GM18519 (cell line): ENCODE measurements around the gene SETBP1.

Experiments used
- ATAC-seq: cut with Tn5 transposase; IDR thresholded peaks from one replicate; pipeline ENCODE4 v1.9.1; 2021; ENCODE audit warnings: mild to moderate bottlenecking, moderate library complexity; ENCODE audit not compliant: unreplicated experiment, low FRiP score

The SETBP1 gene

GRCh38 chr18:44679056-44679913, 1.4 kb upstream of the SETBP1 start:
- ATAC-seq, result peak; percentile 79

GRCh38 chr18:44679914-44680272, 795 bp upstream of the SETBP1 start:
- ATAC-seq, result no peak

- no peak for ATAC-seq
Observed at GRCh38 chr18:44681076-44681970, 635 bp downstream of the SETBP1 start.

GRCh38 chr18:44682201-44682870, 1.6 kb downstream of the SETBP1 start:
- no peak for ATAC-seq

DNA sequence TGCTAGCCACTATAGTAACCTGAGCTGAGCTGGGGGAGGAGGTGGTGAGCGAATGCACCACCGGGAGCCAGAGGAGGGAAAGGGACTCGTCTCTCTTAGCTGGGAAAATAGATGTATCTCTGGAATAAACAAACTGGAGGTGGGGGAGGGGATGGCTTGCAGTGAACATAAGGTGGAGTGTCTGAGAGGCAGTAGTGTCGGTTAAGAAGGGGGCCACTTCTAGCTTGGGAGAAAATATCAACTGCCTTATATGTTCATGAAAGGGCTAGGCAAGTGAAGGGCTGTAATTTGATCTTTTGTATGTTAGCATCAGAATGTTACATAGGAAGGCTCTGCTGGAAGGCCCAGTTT, 2.2 kb downstream of the SETBP1 start:
- no peak for ATAC-seq

DNA sequence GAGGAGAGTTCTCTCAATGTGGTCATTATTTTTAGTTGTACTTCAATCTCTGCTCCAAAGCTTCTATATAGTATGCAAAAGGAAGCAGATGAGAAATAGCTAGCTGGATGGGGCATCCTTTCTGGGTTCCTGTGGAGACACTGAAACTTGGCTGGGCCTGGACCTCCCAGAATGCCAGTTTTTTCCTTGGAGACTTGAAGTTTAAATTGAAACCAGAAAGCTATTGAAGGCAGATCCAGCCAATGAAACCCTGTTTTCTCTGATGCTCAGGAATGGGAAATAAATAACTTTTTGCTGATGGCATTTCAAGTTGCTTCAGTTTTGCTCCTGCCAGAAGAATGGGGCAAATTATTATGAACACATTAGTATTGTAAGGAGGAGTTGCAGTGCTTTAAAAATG, 2.9 kb downstream of the SETBP1 start:
- no peak for ATAC-seq

DNA sequence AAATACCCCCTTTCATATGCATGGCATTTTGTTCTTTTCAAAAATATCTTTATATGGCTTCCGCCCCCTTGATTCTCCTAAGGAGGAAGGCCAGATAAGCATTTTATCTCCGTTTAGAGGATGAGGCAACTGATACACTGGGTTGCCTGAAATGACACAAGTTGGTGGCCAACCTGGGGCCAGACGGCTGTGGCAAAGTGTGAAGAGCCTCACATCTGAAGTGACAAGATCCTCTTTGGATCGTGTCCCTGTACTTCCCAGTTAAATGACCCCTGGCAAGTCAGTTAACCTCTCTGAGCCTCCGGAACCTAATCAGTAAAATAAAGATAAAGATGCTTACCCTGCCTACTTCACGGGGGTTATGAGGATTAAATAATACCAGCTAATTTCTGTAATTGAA, 4.6 kb downstream of the SETBP1 start:
- ATAC-seq, result no peak

- no peak for ATAC-seq
Observed at GRCh38 chr18:44686156-44686555, 5.5 kb downstream of the SETBP1 start.

- no peak for ATAC-seq
Observed at GRCh38 chr18:44687421-44687820, 6.7 kb downstream of the SETBP1 start.

GRCh38 chr18:44689736-44690135, 9.0 kb downstream of the SETBP1 start:
- ATAC-seq, result no peak

DNA sequence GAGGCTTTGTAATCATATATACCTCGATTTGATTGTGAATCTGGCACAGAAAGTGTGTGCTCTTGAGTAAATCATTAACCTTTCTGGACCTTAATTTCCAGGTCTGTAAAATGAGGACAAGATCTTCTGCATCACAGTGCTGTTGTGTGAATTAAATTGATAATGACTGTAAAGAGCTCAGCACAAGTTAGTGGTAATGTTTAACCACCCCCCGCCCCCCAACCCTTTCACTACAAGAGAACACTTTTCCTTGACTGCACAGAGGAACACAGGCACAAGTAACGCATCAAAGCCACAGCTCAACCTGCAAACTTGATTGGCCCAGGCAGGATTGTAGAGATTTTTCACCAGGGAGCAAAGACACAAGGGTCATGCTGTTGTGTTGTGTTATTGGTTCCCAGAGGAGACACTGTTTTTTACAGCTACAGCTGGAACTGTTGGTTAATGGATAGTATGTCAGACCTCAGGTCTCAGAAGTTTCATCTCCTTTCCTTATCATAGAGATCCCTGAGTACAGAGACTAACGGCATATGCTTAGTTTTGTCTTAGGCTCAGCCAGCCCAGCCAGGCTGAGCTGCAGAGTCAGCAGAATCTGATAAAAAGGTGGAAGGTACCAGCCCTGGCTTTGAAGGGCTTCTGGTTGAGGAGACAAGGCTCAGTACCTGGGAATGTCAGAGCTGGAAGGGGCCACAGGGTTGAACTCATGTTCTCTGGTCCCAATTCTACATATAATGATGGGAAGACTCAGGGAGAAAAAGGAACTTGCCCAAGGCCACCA, 10.6 kb downstream of the SETBP1 start:
- ATAC-seq, result no peak

- no peak for ATAC-seq
Observed at GRCh38 chr18:44693030-44693784, 12.5 kb downstream of the SETBP1 start.

GRCh38 chr18:44695503-44695902, 14.8 kb downstream of the SETBP1 start:
- ATAC-seq, result no peak

DNA sequence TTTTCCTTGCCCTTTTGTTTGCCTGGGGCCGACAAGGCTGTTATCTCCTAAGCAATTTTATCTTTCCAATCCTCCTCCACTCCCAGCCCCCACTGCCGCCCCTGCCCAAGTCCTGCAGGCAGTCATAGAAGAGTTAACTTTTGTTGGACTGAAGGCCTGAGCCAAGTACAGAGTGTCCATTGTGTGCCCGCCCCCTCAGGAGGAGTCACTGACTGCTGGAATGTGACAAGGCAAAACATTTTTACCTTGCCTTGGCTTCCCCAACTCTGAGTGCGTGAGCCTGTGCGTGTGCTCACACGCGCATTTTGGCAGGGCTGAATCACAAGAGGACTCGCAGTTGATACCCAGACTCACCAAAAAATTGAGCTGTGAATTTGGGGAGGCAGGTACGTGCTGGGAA, 16.2 kb downstream of the SETBP1 start:
- ATAC-seq, result no peak

- ATAC-seq, result no peak
Observed at GRCh38 chr18:44697315-44697714, 16.6 kb downstream of the SETBP1 start.

GRCh38 chr18:44698518-44698917, 17.8 kb downstream of the SETBP1 start:
- no peak for ATAC-seq

DNA sequence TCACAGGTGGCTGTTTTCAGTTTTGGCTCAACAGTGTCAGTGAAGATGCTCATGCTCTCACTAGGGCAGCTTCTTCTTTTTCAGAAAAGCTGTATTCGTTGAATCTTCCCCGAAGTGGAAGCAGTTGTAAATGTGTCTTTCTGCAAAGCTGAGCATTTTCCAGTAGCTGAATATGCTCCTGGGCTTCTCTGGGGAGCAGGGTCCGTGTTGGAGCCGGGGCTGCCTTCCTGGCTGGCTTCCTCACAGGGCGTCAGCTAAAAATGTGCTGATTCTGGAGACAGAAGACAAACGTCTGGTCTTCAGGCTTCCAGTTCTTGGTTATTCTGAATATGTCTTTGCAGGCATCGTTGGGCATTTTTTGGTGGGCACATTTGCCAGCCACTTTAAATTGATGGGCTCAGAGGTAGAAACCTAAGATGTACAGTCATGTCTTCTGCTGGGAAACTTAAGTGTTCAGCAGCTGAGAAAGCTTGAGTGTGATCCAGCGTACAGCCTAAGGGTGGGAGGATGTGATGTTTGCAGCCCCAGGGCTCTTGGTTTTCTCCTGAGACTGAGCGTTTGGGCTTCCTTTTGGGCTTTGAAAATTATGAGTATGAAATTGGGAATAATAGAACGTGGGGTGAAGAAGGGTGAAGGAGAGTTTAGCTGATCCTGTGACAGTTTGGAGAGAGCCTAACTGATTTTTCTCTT, 19.0 kb downstream of the SETBP1 start:
- ATAC-seq, result no peak

DNA sequence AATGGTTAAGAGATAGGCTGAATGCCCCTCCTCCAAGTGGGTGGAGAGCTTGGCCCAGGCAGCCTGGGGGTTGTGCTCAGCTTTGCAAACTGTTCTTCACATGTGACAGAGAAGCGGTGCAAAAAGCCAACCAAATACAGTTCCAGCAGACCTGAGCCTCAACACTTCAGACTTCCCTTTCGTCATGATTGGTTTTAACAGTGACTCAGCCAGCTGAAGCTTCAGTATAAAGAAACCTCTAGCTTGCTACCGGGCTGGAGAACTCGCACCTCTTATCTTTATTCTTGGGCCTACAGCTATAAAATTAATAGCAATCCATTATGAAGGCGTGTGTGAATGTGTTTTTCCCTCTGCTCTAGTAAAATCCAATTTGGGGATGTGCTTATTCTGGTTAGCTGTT, 20.0 kb downstream of the SETBP1 start:
- ATAC-seq, result peak; percentile 77

GRCh38 chr18:44701227-44701626, 20.5 kb downstream of the SETBP1 start:
- no peak for ATAC-seq
